ENCODE results near the gene SMURF1. TPM values are rescaled to one million over a fixed set of nuclear protein-coding genes. Genes with fewer than 3 reads are reported as not detected.

SMURF1 gene
- total and polyA plus RNA-seq, 2 of the 8 experiments (the other 6 are each of a cell fraction or from before 2014, with no cell fraction given) = 9.6 to 24.5 TPM

GRCh38 chr7:99070361-99070760, 73.5 kb downstream of the SMURF1 start:
- Histone ChIP-seq H3K36me3 (ENCODE audit: control insufficient read depth in 2 of 4, insufficient read depth in 4 of 4, low read length in 3 of 4) (no peaks in the 10 kb centered on the region), H3K4ac (replicated peaks; ENCODE audit: insufficient read length, low read depth, low read length) (no peak overlapping the region), H3K9ac (replicated peaks in 1 of 4; ENCODE audit: extremely low read depth in 1 of 4, low read depth in 3 of 4, low read length in 3 of 4) (no peak overlapping the region), H2BK12ac (ENCODE audit: low read depth, low read length) (no peak overlapping the region), H3K4me2 (ENCODE audit: insufficient read depth in 1 of 2, low read depth in 2 of 2, low read length in 2 of 2) (no peak overlapping the region), H3K23ac (ENCODE audit: insufficient read length) (no peak overlapping the region), H2BK5ac (ENCODE audit: low read depth, low read length) (no peak overlapping the region), H4K20me1 (replicated peaks in 1 of 2; ENCODE audit: control insufficient read depth in 1 of 2, insufficient read depth in 2 of 2, low read length in 2 of 2) (peaks cover 2 to 7% of the 10 kb centered on the region in 2 experiments), H4K91ac (replicated peaks; ENCODE audit: insufficient read length, low read length) (no peak overlapping the region), H3K79me1 (ENCODE audit: low read depth, low read length) (no peaks in the 10 kb centered on the region; the same call in none of the 2 replicates), H3K18ac (ENCODE audit: extremely low read depth, low read length) (no peak overlapping the region), H3K4me1 (replicated peaks in 1 of 4; ENCODE audit: control insufficient read depth in 3 of 4, insufficient read depth in 4 of 4, low read length in 3 of 4) (peaks cover 0 to 3% (median 0%) of the 10 kb centered on the region in 4 experiments; a peak in 1 of 7 replicates), H2BK20ac (ENCODE audit: low read length) (no peak overlapping the region), H2BK120ac (replicated peaks; ENCODE audit: low read depth, low read length) (no peak overlapping the region), H4K5ac (ENCODE audit: insufficient read length, low read depth, low read length) (no peak overlapping the region), H3K9me3 (ENCODE audit: insufficient read depth in 2 of 2, low read depth in 1 of 2, low read length in 1 of 2) (no peaks in the 10 kb centered on the region), H4K8ac (ENCODE audit: extremely low read depth, insufficient read depth, low read length) (no peak overlapping the region), H3K56ac (replicated peaks; ENCODE audit: insufficient read length, low read depth, low read length) (no peak overlapping the region), H3K27ac (ENCODE audit: low read depth, low read length) (no peak overlapping the region), H3K23me2 (ENCODE audit: low read depth, low read length) (0 out of 2 replicates have a peak, but pooled peaks cover 2% of the 10 kb centered on the region), H3K79me2 (ENCODE audit: control insufficient read depth in 1 of 2, insufficient read depth in 2 of 2, low read length in 2 of 2) (peaks cover 0 to 70% of the 10 kb centered on the region in 2 experiments; a peak in 3 of 4 replicates), H3K27me3 (replicated peaks in 1 of 4; ENCODE audit: control insufficient read depth in 3 of 4, extremely low read depth in 1 of 4, insufficient read depth in 3 of 4, low read length in 3 of 4) (no peaks in the 10 kb centered on the region), H2BK15ac (ENCODE audit: low read length) (no peak overlapping the region), H2AK5ac (ENCODE audit: low read depth, low read length) (no peak overlapping the region), H2AFZ (ENCODE audit: low read length) (no peak overlapping the region), H3K14ac (ENCODE audit: insufficient read length) (no peak overlapping the region), H3K4me3 (ENCODE audit: extremely low read depth in 1 of 4, insufficient read depth in 2 of 4, low read depth in 3 of 4, low read length in 4 of 4) (no peak overlapping the region)
- DNase-seq (ENCODE audit: low read depth in 1 of 2, low spot score in 2 of 2) = no peak
- POLR2A ChIA-PET (ENCODE audit: partially characterized antibody) = no interaction called here
- TF ChIP-seq MAFK (IDR thresholded peaks at IDR 0.05; ENCODE audit: low read depth, low read length) (no peak), CREB1 (IDR thresholded peaks at IDR 0.05) (no peak), HDAC6 (IDR thresholded peaks at IDR 0.05; ENCODE audit: low read depth, low read length) (no peak), SRF (IDR thresholded peaks at IDR 0.05; ENCODE audit: low read depth, low read length) (no peak), CBX8 (IDR thresholded peaks at IDR 0.05; ENCODE audit: borderline replicate concordance, low read depth, low read length) (no peak), CHD1 (IDR thresholded peaks at IDR 0.05; ENCODE audit: low read depth, low read length) (no peak), CTBP2 (IDR thresholded peaks at IDR 0.05; ENCODE audit: borderline replicate concordance, insufficient read depth, insufficient read length, low read length) (no peak), KDM1A (IDR thresholded peaks at IDR 0.05; ENCODE audit: borderline replicate concordance, low read length) (no peak), TCF12 (IDR thresholded peaks at IDR 0.05; ENCODE audit: low read depth, low read length) (no peak), EGR1 (IDR thresholded peaks at IDR 0.05; ENCODE audit: borderline replicate concordance, low read depth, low read length) (no peak), POLR2A (IDR thresholded peaks at IDR 0.05; ENCODE audit: control extremely low read depth in 1 of 2, low read depth in 2 of 2, low read length in 2 of 2) (no peak), EP300 (IDR thresholded peaks at IDR 0.05; ENCODE audit: borderline replicate concordance in 1 of 2, low read depth in 2 of 2, low read length in 2 of 2) (no peak)
- TF ChIP-seq, protein P1, sequence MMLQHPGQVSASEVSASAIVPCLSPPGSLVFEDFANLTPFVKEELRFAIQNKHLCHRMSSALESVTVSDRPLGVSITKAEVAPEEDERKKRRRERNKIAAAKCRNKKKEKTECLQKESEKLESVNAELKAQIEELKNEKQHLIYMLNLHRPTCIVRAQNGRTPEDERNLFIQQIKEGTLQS (IDR thresholded peaks at IDR 0.05; ENCODE audit: insufficient read depth, low read depth, low read length) = no peak
- no peak for FAIRE-seq
- CTCF ChIA-PET (ENCODE audit: partially characterized antibody) = interaction anchor here (0.6 to 1.7 kb wide), 4 partner anchors 16 to 257 kb away, joined by 3 to 4 read pairs (median 3); no protein-coding TSS in a partner anchor
- 93% methylated on average over 3 of the region's 3 CpGs; no CpG with 5 or more reads in 1 of the 2 experiments for WGBS, 2 experiments (ENCODE audit: extremely low coverage in 1 of 2, insufficient coverage in 1 of 2, insufficient read length in 1 of 2, insufficient replicate concordance in 2 of 2, low coverage in 1 of 2, low lambda C conversion rate in 2 of 2, missing lambda C conversion rate in 1 of 2)

Data from H1 (cell line).